NB4 (cell line): Measurements from ENCODE around the gene TFR2.
A peak's percentile ranks its signal among the peaks of the same experiment; 100 is the strongest.

Source experiments
- CTCF ChIP-seq: IDR thresholded peaks from one replicate; pipeline ENCODE4 v1.5.1; 2012; ENCODE audit warnings: low read depth, low read length
- TF ChIP-seq, protein P1 (sequence below): IDR thresholded peaks from 2 replicates; pipeline ENCODE4 v1.6.1; 2011; ENCODE audit warnings: low read depth, low read length

DNA sequence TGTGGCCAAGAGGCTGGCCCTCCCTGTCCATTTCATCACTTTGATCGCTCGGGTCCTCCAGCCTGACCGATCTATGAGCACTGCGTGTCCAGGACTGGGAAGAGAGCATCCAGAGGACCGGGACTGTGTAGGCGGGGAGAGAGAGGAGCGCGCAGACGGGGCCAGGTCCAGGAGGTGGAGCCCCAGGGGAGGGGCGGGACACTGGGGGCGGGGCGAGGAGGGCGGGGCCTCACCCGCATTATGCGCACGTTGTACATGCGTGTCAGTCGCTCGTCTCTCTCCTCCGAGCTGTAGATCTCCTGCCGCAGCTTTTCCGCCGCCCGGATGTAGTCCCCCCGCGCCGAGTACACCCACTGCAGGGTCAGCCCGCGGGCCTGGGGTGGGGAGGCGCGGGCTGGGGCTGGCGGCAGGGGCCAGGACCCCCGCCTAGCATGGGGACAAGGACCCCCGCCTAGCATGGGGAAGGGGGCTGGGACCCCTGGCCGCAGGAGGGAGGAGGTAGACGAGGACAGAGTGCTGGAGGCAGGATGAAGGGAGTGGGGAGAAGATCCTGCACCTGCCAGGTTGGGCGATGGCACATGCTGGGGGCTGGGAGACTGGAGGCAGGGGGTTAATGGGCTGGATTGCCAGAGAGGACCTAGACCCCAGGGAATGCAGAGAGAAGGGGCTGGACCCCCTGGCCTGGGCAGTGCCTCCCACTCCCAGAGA, 14.7 kb downstream of the TFR2 start:
- TF ChIP-seq CTCF, result no peak
- TF ChIP-seq, protein P1, sequence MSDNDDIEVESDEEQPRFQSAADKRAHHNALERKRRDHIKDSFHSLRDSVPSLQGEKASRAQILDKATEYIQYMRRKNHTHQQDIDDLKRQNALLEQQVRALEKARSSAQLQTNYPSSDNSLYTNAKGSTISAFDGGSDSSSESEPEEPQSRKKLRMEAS, result peak; percentile 82
